ENCODE measurements around the gene ZBTB7C. TPM values are rescaled to one million over a fixed set of nuclear protein-coding genes. Genes with fewer than 3 reads are reported as not detected.

The ZBTB7C gene
- total and polyA plus RNA-seq, 10 of the 15 experiments (the other 5 are each of a cell fraction or from before 2014, with no cell fraction given) = under 0.01 to 0.08 (median 0.01) TPM; not detected in 7

- Histone ChIP-seq H3K36me3 (ENCODE audit: control insufficient read depth in 2 of 2, insufficient read depth in 2 of 2, low read length in 1 of 2) (no peaks in the 10 kb centered on the region), H3K4me3 (no peak overlapping the region), H3K4me2 (ENCODE audit: control insufficient read depth, insufficient read depth) (no peak overlapping the region), H3K4me1 (ENCODE audit: control insufficient read depth, insufficient read depth, low read length) (no peaks in the 10 kb centered on the region), H3K79me2 (ENCODE audit: control insufficient read depth, insufficient read depth, low read length) (no peaks in the 10 kb centered on the region), H3K27ac (ENCODE audit: control insufficient read depth, insufficient read depth) (no peak overlapping the region), H3K9me3 (replicated peaks; ENCODE audit: control insufficient read depth, insufficient read depth, low read length) (no peaks in the 10 kb centered on the region), H2AFZ (ENCODE audit: control insufficient read depth, low read depth, low read length) (no peak overlapping the region), H3K27me3 (replicated peaks in 1 of 2; ENCODE audit: control insufficient read depth in 2 of 2, insufficient read depth in 2 of 2, low read length in 1 of 2) (peaks cover 5 to 13% of the 10 kb centered on the region in 2 experiments), H3K9ac (ENCODE audit: control insufficient read depth, insufficient read depth, low read length) (no peak overlapping the region), H4K20me1 (ENCODE audit: control insufficient read depth, insufficient read depth) (no peaks in the 10 kb centered on the region)
- 54% methylated on average over 10 of the region's 10 CpGs for WGBS (ENCODE audit: insufficient coverage, insufficient replicate concordance, low lambda C conversion rate, missing lambda C conversion rate)
- ChIA-PET RAD21 (ENCODE audit: unreplicated experiment) (no interaction called here), POLR2A (no interaction called here), SMC1A (ENCODE audit: uncharacterized antibody, unreplicated experiment) (no interaction called here), CTCF (no interaction called here)
- no TSS peak for BruUV-seq (replicated peaks)
- intact Hi-C loops (cut with micrococcal nuclease; ENCODE audit: unreplicated experiment) = no loop called here
- in situ Hi-C loops (cut with MboI) = no loop called here
- no peak for TF ChIP-seq ZNF274 (IDR thresholded peaks at IDR 0.05; ENCODE audit: insufficient read depth, insufficient read length)
- TF ChIP-seq JUNB (IDR thresholded peaks at IDR 0.05) = no peak
- DNase-seq (ENCODE audit: low read depth, low spot score) (no peak), ATAC-seq (no peak), FAIRE-seq (no peak)
Measured at GRCh38 chr18:48140731-48141130, 268.5 kb downstream of the ZBTB7C start.

- Histone ChIP-seq H3K27me3 (replicated peaks in 1 of 2; ENCODE audit: control insufficient read depth in 2 of 2, insufficient read depth in 2 of 2, low read length in 1 of 2) (peaks cover 8 to 13% of the 10 kb centered on the region in 2 experiments), H3K4me3 (no peak overlapping the region), H3K79me2 (ENCODE audit: control insufficient read depth, insufficient read depth, low read length) (no peaks in the 10 kb centered on the region), H4K20me1 (ENCODE audit: control insufficient read depth, insufficient read depth) (no peaks in the 10 kb centered on the region), H3K4me2 (ENCODE audit: control insufficient read depth, insufficient read depth) (no peak overlapping the region), H3K9ac (ENCODE audit: control insufficient read depth, insufficient read depth, low read length) (no peak overlapping the region), H3K27ac (ENCODE audit: control insufficient read depth, insufficient read depth) (no peak overlapping the region), H3K9me3 (replicated peaks; ENCODE audit: control insufficient read depth, insufficient read depth, low read length) (no peaks in the 10 kb centered on the region), H3K36me3 (ENCODE audit: control insufficient read depth in 2 of 2, insufficient read depth in 2 of 2, low read length in 1 of 2) (no peaks in the 10 kb centered on the region), H3K4me1 (ENCODE audit: control insufficient read depth, insufficient read depth, low read length) (no peaks in the 10 kb centered on the region), H2AFZ (ENCODE audit: control insufficient read depth, low read depth, low read length) (no peak overlapping the region)
- in situ Hi-C loops (cut with MboI) = no loop called here
- ATAC-seq = no peak
- TF ChIP-seq TCF3 (IDR thresholded peaks at IDR 0.05; ENCODE audit: borderline replicate concordance, insufficient read depth, low read depth, low read length) = no peak
- no peak for TF ChIP-seq PRDM15 (CRISPR knock-in tag; IDR thresholded peaks at IDR 0.05)
- TF ChIP-seq SMAD5 (IDR thresholded peaks at IDR 0.05; ENCODE audit: low read depth) = no peak
- DNase-seq (ENCODE audit: low read depth, low spot score) = no peak
- CTCF ChIA-PET = interaction anchor here (0.7 kb wide), 1 partner anchor 231 kb away, joined by 3 read pairs; no protein-coding TSS in a partner anchor
- BruUV-seq (replicated peaks) = no TSS peak
- WGBS (ENCODE audit: insufficient coverage, insufficient replicate concordance, low lambda C conversion rate, missing lambda C conversion rate) = 14% methylated on average over 14 of the region's 14 CpGs
- intact Hi-C loops (cut with micrococcal nuclease; ENCODE audit: unreplicated experiment) = no loop called here
- SMC1A ChIA-PET (ENCODE audit: uncharacterized antibody, unreplicated experiment) = interaction anchor here (0.6 kb wide), 1 partner anchor 854 kb away, joined by 3 read pairs; no protein-coding TSS in a partner anchor
- POLR2A ChIA-PET = no interaction called here
- no peak for FAIRE-seq
- RAD21 ChIA-PET (ENCODE audit: unreplicated experiment) = no interaction called here
Measured at GRCh38 chr18:48139431-48140347, 269.5 kb downstream of the ZBTB7C start.

Data from GM12878 (cell line).